PC-9 (cell line): ENCODE data around the gene GPSM1.

Source experiments
- CTCF ChIP-seq: fragments of 200-600 bp; sonication (generic); conservative IDR thresholded peaks from 2 replicates; pipeline ENCODE4 v1.6.1; 2017; ENCODE audit warnings: mixed run types, antibody characterized with exemption, mild to moderate bottlenecking, moderate library complexity
- EZH2 ChIP-seq: fragments of 200-600 bp; sonication (generic); IDR thresholded peaks from 2 replicates; pipeline ENCODE4 v1.8.0; 2017; ENCODE audit warnings: antibody characterized with exemption, low read depth

DNA sequence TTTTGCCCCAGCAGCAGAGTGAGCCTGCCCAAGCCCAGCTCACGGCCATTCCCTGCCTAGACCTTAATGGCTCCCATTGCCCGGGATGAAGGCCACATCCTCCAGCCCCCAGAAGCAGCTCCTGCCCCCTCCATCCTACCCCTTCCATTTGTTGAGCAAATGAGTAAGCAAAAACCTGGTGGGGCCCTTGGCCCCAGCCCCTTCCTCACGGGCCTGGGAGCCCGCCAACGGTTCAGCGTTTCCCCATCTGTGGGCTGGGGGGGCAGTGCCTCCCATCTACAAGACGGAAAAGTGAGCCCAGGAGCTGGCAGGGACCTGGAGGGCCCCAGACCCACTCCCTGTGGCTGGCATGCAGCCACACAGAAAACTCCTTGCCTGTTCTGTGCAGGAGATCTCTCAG lies 27.8 kb upstream of the GPSM1 start:
- TF ChIP-seq EZH2: no peak
- TF ChIP-seq CTCF: no peak
